GM19025 (cell line): Measurements from ENCODE around the gene TUBAL3.
"Not testable (repeated sequence)": the region's sequence is repeated elsewhere in the genome, so short reads cannot be mapped to it uniquely, and the experiment has no call there.

Source experiments
- ATAC-seq: cut with Tn5 transposase; IDR thresholded peaks from one replicate; pipeline ENCODE4 v1.9.1; 2021; ENCODE audit warnings: mild to moderate bottlenecking, low read depth, moderate library complexity; ENCODE audit not compliant: unreplicated experiment

TUBAL3 gene

GRCh38 chr10:5424751-5425150, 20.1 kb upstream of the TUBAL3 start:
- ATAC-seq, result no peak

DNA sequence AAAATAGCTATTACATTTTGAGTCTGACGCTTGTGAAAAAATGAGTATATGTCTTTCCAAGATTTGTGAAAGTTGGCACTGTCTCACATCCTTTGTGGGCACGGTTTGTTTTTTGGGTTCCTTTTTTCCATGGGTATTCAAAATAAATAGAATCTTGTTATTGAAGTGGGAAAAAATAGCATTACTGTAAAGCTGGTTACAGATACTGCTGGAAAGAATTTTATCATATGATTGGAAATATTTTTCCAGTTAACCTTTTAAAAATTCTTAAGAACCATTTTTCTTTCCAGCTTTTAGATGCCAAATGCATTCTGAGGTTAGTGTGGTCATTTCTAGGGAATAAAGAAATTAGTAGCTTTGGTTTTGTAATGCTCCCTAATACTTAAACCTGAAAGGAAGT, 19.1 kb upstream of the TUBAL3 start:
- no peak for ATAC-seq

GRCh38 chr10:5419466-5420094, 15.0 kb upstream of the TUBAL3 start:
- no peak for ATAC-seq

DNA sequence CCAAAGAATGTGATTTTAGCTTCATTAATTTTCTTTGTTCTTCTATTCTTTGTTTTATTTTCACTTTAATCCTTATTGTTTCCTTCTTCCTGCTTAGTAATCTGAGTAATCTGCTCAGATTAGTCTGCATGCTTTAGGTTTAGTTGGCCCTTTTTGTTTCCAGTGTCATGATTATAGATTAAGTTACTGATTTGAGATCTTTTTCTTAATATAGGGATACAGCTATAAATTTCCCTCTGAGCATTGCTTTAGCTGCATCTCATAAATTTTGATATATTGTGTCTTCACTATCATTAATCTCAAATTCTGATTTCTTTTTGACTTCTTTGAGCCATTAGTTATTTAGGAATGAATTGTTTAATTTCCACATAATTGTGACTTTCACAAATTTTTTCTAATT, 14.0 kb upstream of the TUBAL3 start:
- no peak for ATAC-seq

DNA sequence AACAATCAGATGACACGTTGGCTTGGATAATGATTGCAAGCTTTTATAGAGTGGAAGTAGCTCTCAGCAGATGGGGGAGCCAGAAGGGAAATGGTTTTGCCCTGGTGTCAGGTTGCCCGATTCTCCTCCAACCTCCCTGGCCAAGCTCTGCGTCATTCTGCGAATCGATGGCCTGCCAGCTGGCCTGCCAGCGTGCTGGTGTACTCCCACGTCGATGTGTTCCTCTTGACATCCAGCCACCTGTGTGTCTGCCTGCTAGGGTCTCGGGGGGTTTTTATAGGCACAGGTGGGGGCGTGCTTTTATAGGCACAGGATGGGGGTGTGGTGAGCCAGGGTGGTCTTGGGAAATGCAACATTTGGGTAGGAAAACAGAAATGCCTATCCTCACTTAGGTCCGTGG, 12.4 kb upstream of the TUBAL3 start:
- no peak for ATAC-seq

- no peak for ATAC-seq
Measured at GRCh38 chr10:5413012-5413938, 8.6 kb upstream of the TUBAL3 start.

DNA sequence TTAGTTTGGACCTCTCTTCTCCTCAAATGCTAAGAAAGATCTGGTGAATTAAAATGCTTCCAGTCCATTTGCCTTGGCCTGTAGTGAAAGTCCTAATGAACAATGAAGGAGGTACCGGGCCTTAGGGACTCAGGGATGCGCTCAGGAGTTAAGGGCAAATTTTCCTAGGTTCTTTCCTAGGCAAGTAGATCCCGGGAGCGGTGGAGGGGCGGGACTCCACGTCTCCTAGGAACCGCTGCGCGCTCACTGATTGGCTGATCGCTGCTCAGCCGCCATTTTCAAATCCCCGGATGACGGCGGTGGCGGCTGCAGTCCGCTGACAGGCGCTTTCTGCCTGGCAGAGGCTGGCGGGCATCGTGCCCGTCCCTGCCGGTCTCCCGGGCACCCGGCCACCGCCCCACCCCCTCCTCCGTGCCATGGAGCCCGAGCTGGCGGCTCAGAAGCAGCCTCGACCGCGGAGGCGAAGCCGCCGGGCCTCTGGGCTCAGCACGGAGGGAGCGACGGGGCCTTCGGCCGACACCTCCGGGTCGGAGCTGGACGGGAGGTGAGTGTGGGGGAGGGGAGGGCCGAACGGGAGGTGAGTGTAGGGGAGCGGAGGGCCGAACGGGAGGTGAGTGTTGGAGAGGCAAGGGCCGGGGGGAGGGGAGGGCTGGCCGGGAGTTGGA, 7.8 kb upstream of the TUBAL3 start, which contains the start of gene NET1:
Gene NET1 (plus strand): TSS at position 281 of the 665 bp plus-strand sequence. CDS start 136 bp downstream, at position 417.
- peak; percentile 98 for ATAC-seq

DNA sequence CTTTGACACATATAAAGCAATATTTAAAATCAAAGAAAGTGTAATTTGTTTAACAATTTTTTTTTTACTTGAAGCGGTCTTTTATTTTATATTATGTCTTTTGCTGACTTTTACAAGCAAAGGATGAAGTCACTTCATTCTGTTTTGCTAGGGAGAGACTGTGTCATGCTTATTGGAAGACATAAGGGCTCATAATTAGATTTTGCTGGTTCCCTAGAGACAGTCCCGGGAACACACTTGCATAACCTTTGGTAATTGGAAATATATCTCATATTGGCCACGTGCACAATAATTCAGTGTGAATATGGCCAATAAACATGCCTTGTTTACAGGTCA, 7.3 kb upstream of the TUBAL3 start:
- no peak for ATAC-seq

DNA sequence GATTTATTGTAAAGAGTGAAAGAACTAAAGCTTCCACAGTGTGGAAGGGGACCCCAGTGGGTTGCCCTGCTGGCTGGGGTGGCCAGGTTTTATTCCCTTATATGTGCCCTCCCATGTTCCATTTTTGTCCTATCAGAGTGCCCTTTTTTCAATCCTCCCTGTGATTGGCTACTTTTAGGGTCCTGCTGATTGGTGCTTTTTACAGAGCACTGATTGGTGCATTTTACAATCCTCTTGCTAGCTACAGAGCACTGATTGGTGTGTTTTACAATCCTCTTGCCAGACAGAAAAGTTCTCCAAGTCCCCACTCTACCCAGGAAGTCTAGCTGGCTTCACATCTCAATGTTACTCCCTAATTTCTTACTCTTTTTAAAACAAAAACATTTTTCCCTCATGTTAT, 6.2 kb upstream of the TUBAL3 start:
- ATAC-seq, result not testable (repeated sequence)

DNA sequence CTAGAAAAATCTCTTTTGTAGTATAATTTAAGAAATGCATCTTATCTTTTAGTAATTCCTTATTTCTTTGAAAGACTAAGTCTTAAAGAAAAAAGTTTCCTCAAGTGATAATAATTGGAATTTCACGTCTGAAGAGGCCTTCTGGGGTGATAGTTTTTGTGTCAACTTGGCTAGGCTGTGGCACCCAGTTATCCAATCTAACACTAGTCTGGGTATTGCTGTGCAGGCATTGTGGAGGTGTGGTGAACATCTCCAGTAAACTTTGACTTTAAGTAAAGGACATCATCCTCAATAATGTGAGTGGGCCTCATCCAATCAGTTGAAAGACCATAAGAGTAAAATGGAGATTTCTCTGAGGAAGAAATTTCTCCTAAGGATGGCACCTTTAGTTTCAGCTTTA, 2.3 kb upstream of the TUBAL3 start:
- no peak for ATAC-seq

- no peak for ATAC-seq
Measured at GRCh38 chr10:5402798-5403197, 1.8 kb downstream of the TUBAL3 start.

DNA sequence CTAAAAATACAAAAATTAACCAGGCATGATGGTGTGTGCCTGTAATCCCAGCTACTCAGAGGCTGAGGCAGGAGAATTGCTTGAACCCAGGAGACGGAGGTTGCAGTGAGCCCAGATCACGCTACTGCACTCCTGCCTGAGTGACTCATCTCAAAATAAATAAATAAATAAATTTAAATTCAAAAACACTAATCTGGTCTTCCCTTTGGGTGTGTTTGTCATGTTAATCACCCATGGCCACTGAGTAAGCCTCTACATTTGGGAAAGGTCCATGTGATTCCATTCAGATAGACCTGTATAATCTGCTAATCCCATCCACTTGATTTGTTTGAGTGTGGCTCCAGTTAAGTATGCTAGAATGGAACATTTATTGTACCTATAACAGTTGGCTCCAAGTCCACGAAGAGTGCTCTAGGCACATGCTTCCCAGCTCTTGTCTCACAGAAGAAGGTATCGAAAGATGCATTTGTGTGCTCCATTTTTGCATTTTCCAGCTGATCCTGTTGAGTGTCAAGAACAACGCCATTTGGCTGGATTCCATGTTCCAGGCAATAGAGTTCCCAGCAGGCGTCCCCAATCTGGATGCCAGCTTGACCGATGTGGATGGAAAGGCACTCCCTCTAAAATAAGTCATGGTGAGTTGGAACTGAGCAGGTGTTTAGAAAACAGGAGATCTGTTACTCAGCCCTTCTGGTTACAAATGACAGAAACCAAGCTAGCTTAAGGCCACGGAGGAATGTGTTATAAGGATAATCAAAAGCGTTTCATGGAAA, 4.0 kb downstream of the TUBAL3 start:
- no peak for ATAC-seq

GRCh38 chr10:5399332-5399731, 5.3 kb downstream of the TUBAL3 start:
- ATAC-seq, result no peak

DNA sequence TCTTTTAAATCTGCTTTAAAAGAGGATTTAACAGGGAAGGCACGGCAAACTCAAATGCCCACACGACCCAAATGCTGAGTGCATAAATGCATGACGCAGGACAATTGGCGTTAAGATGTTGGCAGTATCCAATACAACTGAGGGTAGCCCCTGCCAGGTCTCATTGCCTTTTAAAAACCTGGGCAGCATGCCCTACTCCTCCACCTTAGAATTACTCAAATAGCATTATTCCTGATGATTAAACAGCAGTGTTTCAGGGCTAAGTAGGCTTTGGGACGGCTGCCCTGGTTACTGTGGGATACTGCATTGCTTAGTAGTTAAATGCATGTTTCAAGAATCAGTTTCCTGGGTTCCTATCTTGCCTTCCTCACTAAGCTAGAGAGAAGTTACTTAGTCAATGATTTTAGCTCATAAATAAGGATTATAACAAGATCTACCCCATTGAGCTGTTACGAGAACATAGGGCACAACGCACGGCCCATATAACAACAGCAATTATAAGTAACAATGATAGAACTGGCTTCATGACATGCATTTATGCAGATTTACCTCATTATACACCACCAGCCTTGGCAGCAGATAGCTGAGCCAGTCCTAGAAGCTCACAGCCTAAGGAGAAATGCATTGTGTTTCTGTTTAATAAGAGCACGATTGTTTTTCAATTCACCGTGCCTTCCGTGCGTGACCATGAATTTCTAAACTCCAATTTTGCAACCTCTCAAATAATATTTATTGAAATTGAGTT, 7.9 kb downstream of the TUBAL3 start:
- ATAC-seq, result no peak

- no peak for ATAC-seq
Measured at GRCh38 chr10:5395168-5395567, 9.5 kb downstream of the TUBAL3 start.

GRCh38 chr10:5393529-5393928, 11.1 kb downstream of the TUBAL3 start:
- ATAC-seq, result no peak

DNA sequence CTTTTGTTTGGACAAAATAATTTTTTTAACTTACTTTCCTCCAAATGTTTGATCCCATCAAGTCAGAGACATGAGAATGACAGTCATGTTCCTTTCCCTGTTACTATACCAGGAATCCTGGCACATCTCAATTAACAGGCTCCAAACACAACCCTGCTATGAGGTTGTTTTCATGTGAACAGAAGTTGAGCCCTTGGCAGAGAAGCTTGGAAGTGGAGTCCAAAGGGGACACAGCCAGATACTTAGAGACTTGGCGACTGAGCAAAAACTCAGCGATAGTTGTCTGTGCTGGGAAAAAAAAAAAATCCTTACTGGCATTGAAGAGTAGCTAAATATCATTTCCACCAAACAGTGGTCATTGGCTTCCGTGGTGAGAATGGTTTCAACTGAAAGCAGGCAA, 12.8 kb downstream of the TUBAL3 start:
- no peak for ATAC-seq

DNA sequence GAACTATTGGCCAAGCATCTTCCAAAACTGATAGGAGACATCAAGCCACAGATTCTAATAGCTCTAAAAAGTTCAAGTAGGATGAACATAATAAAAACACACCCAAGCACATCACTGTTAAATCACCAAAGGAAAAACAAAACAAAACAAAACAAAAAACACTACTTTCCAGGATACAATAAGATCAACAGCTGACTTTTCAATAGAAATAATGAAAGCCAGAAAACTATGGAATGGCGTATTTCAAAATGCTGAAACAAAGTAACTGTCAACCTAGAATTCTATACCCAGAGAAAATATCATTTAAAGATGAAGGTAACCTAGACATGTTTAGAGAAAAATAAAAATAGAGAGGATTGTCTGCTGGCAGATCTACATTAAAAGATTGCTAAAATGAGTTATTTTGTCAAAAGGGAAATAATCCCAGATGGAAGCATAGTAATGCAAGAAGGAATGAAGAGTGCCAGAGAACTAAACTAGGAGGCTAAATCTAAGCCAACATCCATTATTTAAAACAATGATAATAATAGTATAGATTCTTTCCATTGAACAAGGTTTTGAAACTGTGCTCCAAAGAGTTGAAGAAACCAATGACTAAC, 13.9 kb downstream of the TUBAL3 start:
- no peak for ATAC-seq

- no peak for ATAC-seq
Measured at GRCh38 chr10:5387169-5387568, 17.5 kb downstream of the TUBAL3 start.

DNA sequence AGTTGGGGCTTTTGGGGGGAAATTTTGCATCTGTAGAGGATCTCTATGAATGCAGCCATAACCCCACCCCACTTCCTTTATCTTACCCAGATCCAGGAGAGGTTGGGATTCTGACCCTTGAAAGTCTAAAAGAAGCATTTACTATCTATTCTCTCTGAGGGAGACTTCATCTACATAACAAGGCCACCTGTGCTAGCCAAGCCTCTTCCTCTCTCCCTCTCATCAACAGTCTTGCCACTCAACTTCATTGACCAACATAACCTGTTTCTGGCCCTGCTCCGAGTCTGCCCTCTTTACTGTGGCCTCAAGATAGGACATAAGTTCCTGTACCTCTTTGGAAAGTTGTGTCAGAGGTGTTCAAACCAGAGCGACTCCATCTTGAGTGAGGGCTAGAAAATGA, 19.4 kb downstream of the TUBAL3 start:
- ATAC-seq, result no peak
